KOPT-K1 (cell line): Measurements from ENCODE around the gene RAPGEF5.

Source experiments
- H3K27ac ChIP-seq: fragments of 200-600 bp; sonication (generic); 2 replicates; pipeline ENCODE4 v1.5.1; 2016; ENCODE audit warnings: antibody characterized with exemption, mild to moderate bottlenecking, low read depth, low read length; ENCODE audit not compliant: poor library complexity, severe bottlenecking
- H3K36me3 ChIP-seq: fragments of 200-600 bp; sonication (generic); 2 replicates; pipeline ENCODE4 v1.5.1; 2017; ENCODE audit warnings: antibody characterized with exemption, mild to moderate bottlenecking, low read length, moderate library complexity; ENCODE audit not compliant: insufficient read depth
- H3K9me3 ChIP-seq: fragments of 200-600 bp; sonication (generic); 2 replicates; pipeline ENCODE4 v1.5.1; 2017; ENCODE audit warnings: antibody characterized with exemption, low read length, mild to moderate bottlenecking; ENCODE audit not compliant: insufficient read depth, poor library complexity, severe bottlenecking

RAPGEF5 gene, protein sequence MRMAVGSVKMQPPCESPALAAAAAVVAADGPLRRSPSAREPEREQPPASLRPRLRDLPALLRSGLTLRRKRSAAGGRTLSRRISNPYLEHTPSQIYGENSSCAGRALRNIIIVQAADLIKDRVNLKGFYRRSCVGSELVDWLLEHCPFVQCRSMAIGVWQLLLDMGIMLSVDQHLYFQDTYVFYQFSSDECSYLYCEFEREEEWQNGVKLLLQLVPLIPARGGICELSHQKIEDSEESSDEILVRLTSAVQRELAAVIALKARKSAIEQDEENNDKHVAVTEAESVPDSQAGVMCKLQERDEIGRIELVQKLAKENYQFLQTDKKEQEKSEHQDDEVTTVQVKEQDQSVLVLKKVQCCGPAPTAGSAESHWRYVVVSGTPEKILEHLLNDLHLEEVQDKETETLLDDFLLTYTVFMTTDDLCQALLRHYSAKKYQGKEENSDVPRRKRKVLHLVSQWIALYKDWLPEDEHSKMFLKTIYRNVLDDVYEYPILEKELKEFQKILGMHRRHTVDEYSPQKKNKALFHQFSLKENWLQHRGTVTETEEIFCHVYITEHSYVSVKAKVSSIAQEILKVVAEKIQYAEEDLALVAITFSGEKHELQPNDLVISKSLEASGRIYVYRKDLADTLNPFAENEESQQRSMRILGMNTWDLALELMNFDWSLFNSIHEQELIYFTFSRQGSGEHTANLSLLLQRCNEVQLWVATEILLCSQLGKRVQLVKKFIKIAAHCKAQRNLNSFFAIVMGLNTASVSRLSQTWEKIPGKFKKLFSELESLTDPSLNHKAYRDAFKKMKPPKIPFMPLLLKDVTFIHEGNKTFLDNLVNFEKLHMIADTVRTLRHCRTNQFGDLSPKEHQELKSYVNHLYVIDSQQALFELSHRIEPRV

DNA sequence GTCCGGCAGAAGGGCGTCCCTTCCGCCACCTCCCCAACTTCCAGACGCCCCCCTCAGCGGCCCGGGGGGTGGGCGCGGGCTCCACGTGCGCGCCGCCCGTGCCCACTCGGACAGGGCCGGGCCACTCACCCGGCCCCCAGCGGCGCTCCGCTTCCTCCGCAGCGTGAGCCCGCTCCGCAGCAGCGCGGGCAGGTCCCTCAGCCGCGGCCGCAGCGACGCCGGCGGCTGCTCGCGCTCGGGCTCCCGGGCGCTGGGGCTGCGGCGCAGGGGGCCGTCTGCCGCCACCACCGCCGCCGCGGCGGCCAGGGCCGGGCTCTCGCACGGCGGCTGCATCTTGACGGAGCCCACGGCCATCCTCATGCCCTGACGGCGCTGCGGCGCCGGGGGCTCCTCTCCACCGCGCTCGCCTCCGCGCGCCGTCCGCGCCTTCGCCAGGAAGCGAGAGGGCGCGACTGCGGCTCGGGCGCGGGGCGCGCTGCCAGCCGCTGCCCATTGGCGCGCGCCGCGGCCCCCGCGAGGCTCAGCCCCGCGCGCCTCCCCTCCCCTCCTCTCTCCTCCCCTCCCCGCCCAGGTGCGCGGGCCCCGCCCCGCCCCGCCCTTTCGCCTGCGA, at the start of gene RAPGEF5:
RAPGEF5 (minus strand) TSS at position 454 of the 610 bp plus-strand sequence; CDS start at position 360, 94 bp downstream.
- Histone ChIP-seq H3K27ac (peak within 1 kb of the TSS; percentile 65), H3K36me3 (0 out of 2 replicates have a peak, but pooled peaks cover 13% of the 10 kb centered on the region), H3K9me3 (peaks cover 19% of the 10 kb centered on the region)

DNA sequence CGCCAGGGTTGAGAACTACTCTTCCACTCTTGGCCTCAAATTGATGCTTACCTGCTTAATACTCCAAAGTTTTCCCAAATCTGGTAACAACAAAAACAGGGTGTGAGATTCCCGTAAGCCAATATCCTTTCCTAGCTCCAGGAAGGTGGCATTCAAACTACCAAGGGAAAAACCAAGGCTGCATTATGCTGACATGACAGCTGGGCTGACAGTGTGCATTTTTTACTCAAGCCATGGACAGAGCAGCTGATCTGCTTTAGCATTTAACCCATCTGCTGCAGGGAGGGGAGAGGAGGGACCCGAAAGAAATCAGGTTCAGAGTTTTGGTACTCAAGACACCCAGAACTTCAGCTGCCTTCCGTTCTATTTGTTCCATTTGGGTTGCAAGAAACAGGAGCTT, 49.8 kb upstream of the RAPGEF5 start:
- H3K9me3 ChIP-seq: peaks cover 11% of the 10 kb centered on the region
- H3K36me3 ChIP-seq: no peaks in the 10 kb centered on the region
- no peak overlapping the region for H3K27ac ChIP-seq

DNA sequence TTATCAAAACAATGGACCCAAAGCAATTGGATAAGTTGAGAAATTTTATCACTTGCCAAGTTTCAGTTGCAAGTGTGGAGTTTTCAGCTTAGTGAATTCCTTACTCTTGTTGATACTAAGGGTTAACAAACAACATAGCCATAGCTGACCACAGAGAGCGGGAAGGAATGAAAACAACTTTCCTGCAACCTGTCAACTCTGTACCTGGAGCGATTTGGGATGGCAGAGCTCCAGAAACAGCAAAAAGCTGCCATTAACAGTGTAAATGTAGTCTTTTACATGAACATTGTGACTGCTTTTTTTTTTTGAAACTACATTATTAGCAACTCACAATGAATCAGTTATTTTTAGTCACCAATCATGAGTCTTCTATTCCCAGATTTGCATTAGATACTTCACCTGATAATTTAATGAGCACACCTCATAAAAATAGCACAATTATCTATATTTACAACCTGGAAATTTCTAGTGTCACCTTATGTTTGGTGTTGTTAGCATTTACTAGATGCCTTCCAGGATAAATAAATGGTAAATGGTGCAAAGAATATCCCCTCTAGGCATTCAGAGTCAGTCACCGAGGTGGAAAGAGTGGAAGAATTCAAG, 47.6 kb upstream of the RAPGEF5 start:
- Histone ChIP-seq H3K27ac (no peak overlapping the region), H3K9me3 (peaks cover 11% of the 10 kb centered on the region), H3K36me3 (no peaks in the 10 kb centered on the region)

DNA sequence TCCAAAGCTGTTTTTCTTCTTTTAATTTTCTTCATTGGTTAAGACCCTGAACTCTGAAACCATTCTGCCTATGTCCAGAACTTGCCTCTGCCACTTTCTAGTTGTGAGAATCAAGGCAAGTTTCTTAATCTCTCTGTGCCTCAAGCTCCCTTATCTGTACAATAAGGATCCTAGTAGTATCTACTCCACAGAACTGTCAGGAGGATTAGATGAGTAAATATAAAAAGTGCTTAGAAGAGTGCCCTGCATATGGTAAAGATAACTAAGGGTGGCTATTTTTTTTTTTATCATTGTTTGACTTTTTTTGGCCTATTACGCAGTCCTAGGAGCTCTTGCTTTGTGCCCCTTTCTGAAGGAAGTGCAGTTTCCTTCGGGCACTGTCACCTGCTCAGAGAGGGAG, 46.4 kb upstream of the RAPGEF5 start:
- Histone ChIP-seq H3K27ac (peak overlapping the region; percentile 68), H3K36me3 (no peaks in the 10 kb centered on the region), H3K9me3 (peaks cover 11% of the 10 kb centered on the region)

DNA sequence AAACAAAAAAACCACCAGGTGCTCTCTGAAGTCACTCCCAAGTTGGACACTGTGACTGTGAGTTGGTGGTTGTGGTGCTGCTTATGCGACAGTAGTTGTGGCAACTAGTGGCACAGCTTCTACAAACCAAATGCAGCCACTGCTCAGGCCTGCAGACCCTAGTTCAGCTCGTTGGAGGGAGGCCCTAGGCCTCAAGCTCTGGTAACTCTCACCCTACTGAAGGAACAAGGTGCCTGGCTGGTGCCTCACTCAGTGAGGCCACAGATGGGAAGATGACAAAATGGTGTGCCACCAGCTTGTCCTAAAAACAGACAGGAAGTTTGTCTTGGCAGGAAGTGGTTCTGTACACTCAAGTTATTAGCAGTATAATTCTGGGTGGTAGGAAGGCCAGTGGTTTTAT, 45.3 kb upstream of the RAPGEF5 start:
- peak overlapping the region; percentile 68 for H3K27ac ChIP-seq
- H3K9me3 ChIP-seq: peaks cover 11% of the 10 kb centered on the region
- H3K36me3 ChIP-seq: no peaks in the 10 kb centered on the region

DNA sequence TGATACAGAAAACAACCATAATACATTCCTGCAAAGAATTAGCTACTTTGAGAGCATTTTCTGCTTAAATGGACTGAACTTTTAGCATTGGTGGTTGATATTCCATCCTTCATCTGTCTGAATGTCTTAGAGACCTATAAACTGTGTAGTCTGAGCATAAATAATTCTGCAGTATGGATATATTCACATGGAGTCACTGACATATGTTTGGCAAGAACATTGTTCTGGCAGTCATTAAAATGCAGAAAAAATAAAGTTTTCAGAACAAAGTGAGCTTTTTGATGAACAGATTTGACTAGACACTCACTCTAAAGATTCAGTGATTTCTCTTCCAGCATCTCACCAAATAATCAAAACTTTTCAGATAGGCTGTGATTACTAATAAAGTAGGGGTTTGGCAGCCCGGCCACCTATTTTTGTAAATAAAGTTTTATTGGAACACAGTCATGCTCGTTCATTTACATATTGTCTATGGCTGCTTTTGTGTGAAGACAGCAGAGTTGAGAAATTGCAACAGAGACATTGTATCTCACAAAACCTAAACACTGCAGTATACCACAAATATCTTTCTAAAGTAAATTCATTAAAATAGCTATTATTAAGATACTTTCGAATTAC, 44.1 kb upstream of the RAPGEF5 start:
- Histone ChIP-seq H3K27ac (no peak overlapping the region), H3K36me3 (no peaks in the 10 kb centered on the region), H3K9me3 (peaks cover 11% of the 10 kb centered on the region)

DNA sequence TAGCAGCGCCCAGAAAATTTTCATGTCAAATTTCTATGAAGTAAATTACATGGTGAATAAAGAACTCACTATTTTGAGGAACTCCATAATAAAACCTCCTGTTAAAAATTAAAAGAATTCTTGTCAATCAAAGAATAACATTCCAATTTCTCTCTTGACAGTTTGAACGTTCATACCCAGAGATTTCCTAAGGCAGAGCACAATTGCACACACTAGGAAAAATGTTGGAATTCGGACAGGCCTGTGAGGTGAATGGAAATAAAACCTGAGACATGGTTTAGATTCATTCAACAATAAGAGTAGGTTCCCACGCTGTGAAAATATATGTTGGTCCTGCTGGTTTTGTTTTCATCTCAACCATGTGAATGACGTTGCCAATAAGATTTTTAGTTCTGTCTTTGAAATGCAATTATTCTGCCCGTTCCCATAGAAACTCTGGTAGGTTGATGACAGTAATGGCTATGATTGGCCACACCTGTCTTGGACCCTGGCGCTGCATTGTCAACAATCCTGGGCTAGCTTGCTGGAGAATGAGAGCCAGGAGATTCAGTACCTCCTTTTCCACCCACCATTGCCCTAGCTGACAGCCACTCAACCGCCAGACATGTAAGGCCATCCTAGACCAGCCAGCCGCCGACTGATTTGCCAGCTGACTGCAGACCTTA, 43.3 kb upstream of the RAPGEF5 start:
- no peak overlapping the region for H3K27ac ChIP-seq

DNA sequence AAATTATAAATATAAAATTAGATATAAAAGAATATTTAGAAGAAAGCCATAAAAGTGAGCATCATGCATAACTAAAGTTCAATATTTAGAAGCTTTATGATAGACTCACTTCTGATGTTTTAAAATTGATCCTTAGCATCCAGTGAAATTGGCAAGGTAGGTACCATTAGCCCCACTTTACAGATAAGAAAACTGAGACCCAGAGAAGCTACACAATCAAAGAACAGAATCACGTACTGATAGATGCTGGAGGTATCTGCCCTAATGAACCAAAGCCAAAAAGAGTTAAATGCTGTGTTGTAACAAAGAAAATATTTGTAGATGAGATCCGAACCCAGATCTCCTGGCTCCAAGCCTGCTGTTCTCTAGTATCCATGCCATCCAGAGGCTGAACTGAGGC, 42.6 kb upstream of the RAPGEF5 start:
- Histone ChIP-seq H3K27ac (no peak overlapping the region), H3K9me3 (peaks cover 11% of the 10 kb centered on the region)

More for the DNA sequence above, 43.3 kb upstream of the RAPGEF5 start:
- peaks cover 11% of the 10 kb centered on the region for H3K9me3 ChIP-seq
- no peaks in the 10 kb centered on the region for H3K36me3 ChIP-seq

DNA sequence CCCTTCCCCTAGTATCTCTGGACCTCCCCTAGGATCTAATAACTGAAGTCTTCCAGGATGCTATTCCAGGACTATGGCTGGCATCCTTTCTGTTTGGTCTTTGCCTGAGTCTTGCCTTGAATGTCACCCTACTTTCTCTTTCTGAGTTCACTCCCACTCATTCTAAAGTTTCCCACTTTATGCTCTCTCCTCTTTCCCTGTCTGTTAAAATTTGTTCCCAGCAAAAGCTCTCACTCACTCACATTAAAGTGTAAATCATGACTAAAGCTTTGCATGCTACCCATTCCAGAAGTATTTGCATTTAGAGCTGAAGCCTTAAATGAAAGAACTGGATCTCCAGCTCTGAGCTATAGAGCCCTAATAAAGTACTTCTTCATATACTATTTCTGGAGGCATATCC, 42.1 kb upstream of the RAPGEF5 start:
- H3K9me3 ChIP-seq: peaks cover 11% of the 10 kb centered on the region
- H3K36me3 ChIP-seq: no peaks in the 10 kb centered on the region
- H3K27ac ChIP-seq: no peak overlapping the region

More for the DNA sequence above, 42.6 kb upstream of the RAPGEF5 start:
- H3K36me3 ChIP-seq: no peaks in the 10 kb centered on the region

DNA sequence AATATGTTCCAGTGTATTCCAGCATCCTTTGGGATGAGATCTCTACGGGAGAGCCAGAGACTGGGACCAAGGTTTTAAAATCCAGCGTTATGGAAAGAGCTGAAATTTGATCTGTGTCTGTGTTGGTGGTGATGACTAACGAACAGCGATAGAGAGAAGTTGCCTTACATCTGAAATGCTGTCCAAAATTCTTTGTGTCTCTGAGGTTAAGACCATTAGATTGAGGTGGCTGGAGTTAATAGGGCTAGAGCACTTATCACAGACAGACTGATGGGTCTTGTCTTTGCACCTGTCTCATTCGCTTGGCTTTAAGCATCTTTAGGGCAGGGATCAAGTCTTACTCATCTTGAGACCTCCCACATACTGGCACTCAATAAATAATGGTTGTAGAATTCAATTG, 41.0 kb upstream of the RAPGEF5 start:
- H3K9me3 ChIP-seq: peaks cover 2% of the 10 kb centered on the region
- no peaks in the 10 kb centered on the region for H3K36me3 ChIP-seq
- H3K27ac ChIP-seq: no peak overlapping the region

DNA sequence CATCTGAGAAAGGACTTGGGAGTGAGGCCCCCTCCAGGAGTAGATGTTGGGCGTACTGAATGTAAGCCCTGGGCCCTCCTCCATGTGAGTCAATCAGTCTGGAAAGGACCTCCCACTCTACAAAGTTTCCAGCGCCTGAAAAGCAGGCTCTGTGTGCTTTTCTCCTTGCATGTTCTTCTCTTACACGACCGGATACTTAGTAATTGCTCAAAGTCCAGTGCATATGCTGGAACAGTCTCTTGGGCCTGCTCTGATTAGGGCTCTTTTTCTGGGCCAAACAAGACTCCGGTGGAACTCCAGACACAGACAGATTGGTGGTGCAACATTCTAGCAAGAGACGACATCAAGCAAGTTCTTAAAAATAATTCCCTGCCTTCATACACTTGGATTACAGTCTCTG, 38.3 kb upstream of the RAPGEF5 start:
- no peak overlapping the region for H3K27ac ChIP-seq
- H3K9me3 ChIP-seq: no peaks in the 10 kb centered on the region
- H3K36me3 ChIP-seq: no peaks in the 10 kb centered on the region

DNA sequence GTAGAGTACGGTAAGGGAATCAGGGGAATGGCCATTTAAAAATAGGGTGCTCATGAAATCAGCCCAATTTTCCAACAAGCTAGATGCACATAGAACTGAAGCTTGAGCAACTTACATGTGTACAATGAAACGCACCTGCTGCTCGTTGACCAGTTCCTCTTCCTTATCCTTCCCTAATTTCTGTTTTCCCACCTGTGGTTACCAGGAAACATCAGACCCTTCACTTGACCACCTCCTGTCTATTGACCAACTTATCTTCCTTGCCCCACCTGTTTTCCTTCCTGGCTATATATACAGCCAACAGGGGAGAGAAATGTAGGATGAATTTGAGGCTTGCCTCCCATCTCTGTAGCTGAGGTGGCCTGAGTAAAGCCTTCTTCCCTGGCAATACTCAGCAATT, 37.8 kb upstream of the RAPGEF5 start:
- Histone ChIP-seq H3K36me3 (no peaks in the 10 kb centered on the region), H3K27ac (no peak overlapping the region), H3K9me3 (no peaks in the 10 kb centered on the region)

DNA sequence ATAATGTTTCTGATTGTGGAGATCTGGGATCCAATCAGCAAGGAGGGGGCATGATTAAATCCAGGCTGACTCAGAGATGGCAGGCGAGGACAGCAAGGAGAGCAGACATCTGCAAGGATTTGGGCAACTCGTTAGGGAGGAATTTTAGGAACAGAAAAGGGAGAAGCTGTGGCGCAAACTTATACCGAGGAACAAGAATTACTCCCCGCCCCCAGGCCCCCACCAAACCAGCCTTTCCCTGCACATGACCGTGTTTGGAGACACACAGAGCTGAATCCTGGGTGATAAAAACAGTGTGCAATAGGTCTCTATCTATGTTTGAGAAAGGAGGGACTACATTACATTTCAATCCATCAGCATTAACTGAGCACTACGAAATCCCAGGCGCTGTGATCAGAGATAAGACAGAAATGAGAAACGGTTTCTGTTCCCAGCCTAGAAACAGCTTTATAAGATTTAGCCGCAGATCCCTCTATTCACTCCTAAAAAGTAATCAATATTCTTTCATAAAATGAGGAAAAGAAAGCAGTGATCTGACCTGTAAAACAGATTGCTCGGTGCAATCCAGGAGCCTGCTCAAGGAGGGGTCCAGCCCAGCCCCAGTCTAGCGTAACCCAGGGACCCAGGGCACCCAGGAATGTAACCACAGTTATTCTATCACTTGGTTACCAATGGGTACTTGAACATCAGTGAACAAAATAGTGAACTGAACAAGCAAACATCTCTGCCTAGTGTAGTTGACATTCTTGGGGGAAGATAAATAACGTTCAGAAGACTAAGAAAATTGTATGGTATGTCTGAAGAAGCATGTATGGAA, 37.2 kb upstream of the RAPGEF5 start:
- Histone ChIP-seq H3K36me3 (no peaks in the 10 kb centered on the region), H3K9me3 (no peaks in the 10 kb centered on the region), H3K27ac (no peak overlapping the region)
